KOPT-K1 (cell line): Measurements from ENCODE around the gene KIAA1671.
A peak's percentile ranks its signal among the peaks of the same experiment; 100 is the strongest.

Experiments
- H3K27ac ChIP-seq: fragments of 200-600 bp; sonication (generic); 2 replicates; pipeline ENCODE4 v1.5.1; 2016; ENCODE audit warnings: antibody characterized with exemption, mild to moderate bottlenecking, low read depth, low read length; ENCODE audit not compliant: poor library complexity, severe bottlenecking
- H3K36me3 ChIP-seq: fragments of 200-600 bp; sonication (generic); 2 replicates; pipeline ENCODE4 v1.5.1; 2017; ENCODE audit warnings: antibody characterized with exemption, mild to moderate bottlenecking, low read length, moderate library complexity; ENCODE audit not compliant: insufficient read depth
- H3K9me3 ChIP-seq: fragments of 200-600 bp; sonication (generic); 2 replicates; pipeline ENCODE4 v1.5.1; 2017; ENCODE audit warnings: antibody characterized with exemption, low read length, mild to moderate bottlenecking; ENCODE audit not compliant: insufficient read depth, poor library complexity, severe bottlenecking

Gene KIAA1671

GRCh38 chr22:25067851-25068421 is 115.4 kb downstream of the KIAA1671 start:
- Histone ChIP-seq H3K9me3 (no peaks in the 10 kb centered on the region), H3K36me3 (no peaks in the 10 kb centered on the region), H3K27ac (peak overlapping the region; percentile 40)

- Histone ChIP-seq H3K36me3 (no peaks in the 10 kb centered on the region), H3K9me3 (no peaks in the 10 kb centered on the region), H3K27ac (peak overlapping the region; percentile 38)
Observed at GRCh38 chr22:25068707-25069106, 116.2 kb downstream of the KIAA1671 start.

GRCh38 chr22:25069426-25069757 is 116.9 kb downstream of the KIAA1671 start:
- no peak overlapping the region for H3K27ac ChIP-seq
- no peaks in the 10 kb centered on the region for H3K9me3 ChIP-seq
- H3K36me3 ChIP-seq: no peaks in the 10 kb centered on the region

GRCh38 chr22:25069758-25070481 is 117.4 kb downstream of the KIAA1671 start:
- no peak overlapping the region for H3K27ac ChIP-seq
- no peaks in the 10 kb centered on the region for H3K36me3 ChIP-seq
- H3K9me3 ChIP-seq: no peaks in the 10 kb centered on the region

- Histone ChIP-seq H3K27ac (no peak overlapping the region), H3K9me3 (no peaks in the 10 kb centered on the region), H3K36me3 (no peaks in the 10 kb centered on the region)
Observed at GRCh38 chr22:25070956-25071355, 118.4 kb downstream of the KIAA1671 start.

GRCh38 chr22:25071720-25072119 is 119.2 kb downstream of the KIAA1671 start:
- H3K36me3 ChIP-seq: no peaks in the 10 kb centered on the region
- H3K9me3 ChIP-seq: no peaks in the 10 kb centered on the region
- H3K27ac ChIP-seq: no peak overlapping the region

- H3K9me3 ChIP-seq: no peaks in the 10 kb centered on the region
- H3K27ac ChIP-seq: no peak overlapping the region
Observed at GRCh38 chr22:25072406-25072805, 119.9 kb downstream of the KIAA1671 start.

GRCh38 chr22:25076336-25076735 is 123.8 kb downstream of the KIAA1671 start:
- Histone ChIP-seq H3K36me3 (no peaks in the 10 kb centered on the region), H3K27ac (no peak overlapping the region), H3K9me3 (no peaks in the 10 kb centered on the region)

More at GRCh38 chr22:25072406-25072805, 119.9 kb downstream of the KIAA1671 start:
- H3K36me3 ChIP-seq: no peaks in the 10 kb centered on the region

- Histone ChIP-seq H3K36me3 (no peaks in the 10 kb centered on the region), H3K27ac (no peak overlapping the region), H3K9me3 (no peaks in the 10 kb centered on the region)
Observed at GRCh38 chr22:25077056-25077455, 124.5 kb downstream of the KIAA1671 start.

GRCh38 chr22:25077964-25078363 is 125.4 kb downstream of the KIAA1671 start:
- H3K27ac ChIP-seq: no peak overlapping the region
- no peaks in the 10 kb centered on the region for H3K9me3 ChIP-seq
- no peaks in the 10 kb centered on the region for H3K36me3 ChIP-seq

GRCh38 chr22:25078591-25078990 is 126.1 kb downstream of the KIAA1671 start:
- Histone ChIP-seq H3K27ac (no peak overlapping the region), H3K9me3 (no peaks in the 10 kb centered on the region), H3K36me3 (no peaks in the 10 kb centered on the region)

- Histone ChIP-seq H3K9me3 (no peaks in the 10 kb centered on the region), H3K36me3 (no peaks in the 10 kb centered on the region), H3K27ac (no peak overlapping the region)
Observed at GRCh38 chr22:25080855-25081254, 128.3 kb downstream of the KIAA1671 start.

GRCh38 chr22:25081409-25081824 is 128.9 kb downstream of the KIAA1671 start:
- Histone ChIP-seq H3K36me3 (no peaks in the 10 kb centered on the region), H3K27ac (no peak overlapping the region), H3K9me3 (no peaks in the 10 kb centered on the region)

GRCh38 chr22:25082096-25082495 is 129.6 kb downstream of the KIAA1671 start:
- Histone ChIP-seq H3K27ac (no peak overlapping the region), H3K36me3 (no peaks in the 10 kb centered on the region), H3K9me3 (no peaks in the 10 kb centered on the region)

- Histone ChIP-seq H3K27ac (no peak overlapping the region), H3K9me3 (no peaks in the 10 kb centered on the region)
Observed at GRCh38 chr22:25083056-25083806, 130.7 kb downstream of the KIAA1671 start.

More at GRCh38 chr22:25083056-25083806, 130.7 kb downstream of the KIAA1671 start:
- H3K36me3 ChIP-seq: no peaks in the 10 kb centered on the region
